Liver (tissue), 9 donors: ENCODE results near the gene COQ9. TPM values are rescaled to one million over a fixed set of nuclear protein-coding genes. Genes with fewer than 3 reads are reported as not detected.

ENCODE experiments used
- DNase-seq: peaks from one replicate; pipeline ENCODE4 v3.0.0-alpha.2; 2017; ENCODE audit warnings: low spot score
- H3K27ac ChIP-seq, 2 donors: one replicate each; pipeline ENCODE4 v1.7.0; 2013; ENCODE audit warnings: inconsistent platforms in 2 of 2, low read length in 2 of 2, control low read depth in 1 of 2, low read depth in 1 of 2, mild to moderate bottlenecking in 1 of 2
- H3K27me3 ChIP-seq, 4 donors: one replicate each; pipeline versions ENCODE4 v1.6.1 to v1.7.0; 2013; ENCODE audit warnings: low read length in 3 of 4, inconsistent platforms in 1 of 4, mild to moderate bottlenecking in 1 of 4, moderate library complexity in 1 of 4; ENCODE audit not compliant: control insufficient read depth in 4 of 4, insufficient read depth in 4 of 4
- H3K36me3 ChIP-seq, 4 donors: one replicate each; pipeline versions ENCODE4 v1.6.1 to v1.7.0; 2013; ENCODE audit warnings: low read length in 3 of 4, mild to moderate bottlenecking in 3 of 4, low read depth in 1 of 4, moderate library complexity in 1 of 4; ENCODE audit not compliant: control insufficient read depth in 4 of 4, insufficient read depth in 3 of 4
- H3K4me1 ChIP-seq, 4 donors: one replicate each; pipeline versions ENCODE4 v1.6.1 to v1.7.0; 2013; ENCODE audit warnings: low read length in 3 of 4, mild to moderate bottlenecking in 3 of 4, moderate library complexity in 1 of 4; ENCODE audit not compliant: control insufficient read depth in 4 of 4, insufficient read depth in 4 of 4
- H3K4me3 ChIP-seq, 3 donors: one replicate each; pipeline versions ENCODE4 v1.6.1 to v1.7.0; 2013; ENCODE audit warnings: low read length in 3 of 3, control low read depth in 1 of 3, low read depth in 1 of 3, mild to moderate bottlenecking in 1 of 3
- H3K9ac ChIP-seq, 2 donors: one replicate each; pipeline ENCODE4 v1.7.0; 2013; ENCODE audit warnings: low read length in 2 of 2, mild to moderate bottlenecking in 2 of 2, moderate library complexity in 2 of 2, control low read depth in 1 of 2, low read depth in 1 of 2
- H3K9me3 ChIP-seq, 4 donors: one replicate each; pipeline versions ENCODE4 v1.6.1 to v1.7.0; 2013; ENCODE audit warnings: low read length in 3 of 4; ENCODE audit not compliant: control insufficient read depth in 4 of 4
- ATF3 ChIP-seq: IDR thresholded peaks from 2 replicates; pipeline ENCODE4 v1.6.1; 2016; ENCODE audit warnings: antibody characterized with exemption
- EGR1 ChIP-seq, 2 donors: IDR thresholded peaks; 2 replicates each; pipeline ENCODE4 v1.6.1; 2016 to 2018; ENCODE audit warnings: antibody characterized with exemption in 2 of 2, low read depth in 2 of 2
- FOXA1 ChIP-seq: IDR thresholded peaks from 2 replicates; pipeline ENCODE4 v1.6.1; 2016; ENCODE audit warnings: antibody characterized with exemption
- FOXA2 ChIP-seq: IDR thresholded peaks from 2 replicates; pipeline ENCODE4 v1.6.1; 2016; ENCODE audit warnings: antibody characterized with exemption
- HNF4A ChIP-seq, 2 donors: conservative IDR thresholded peaks; 2 replicates each; pipeline ENCODE4 v1.6.1; 2016; ENCODE audit warnings: antibody characterized with exemption in 2 of 2, mild to moderate bottlenecking in 2 of 2
- HNF4G ChIP-seq: IDR thresholded peaks from 2 replicates; pipeline ENCODE4 v1.6.1; 2016; ENCODE audit warnings: antibody characterized with exemption
- JUND ChIP-seq, 2 donors: IDR thresholded peaks; 2 replicates each; pipeline ENCODE4 v1.6.1; 2016; ENCODE audit warnings: antibody characterized with exemption in 2 of 2
- NR2F2 ChIP-seq: IDR thresholded peaks from 2 replicates; pipeline ENCODE4 v1.6.1; 2016; ENCODE audit warnings: antibody characterized with exemption
- RXRA ChIP-seq, 2 donors: IDR thresholded peaks; 2 replicates each; pipeline ENCODE4 v1.6.1; 2017 to 2018; ENCODE audit warnings: antibody characterized with exemption in 2 of 2, mild to moderate bottlenecking in 1 of 2
- SP1 ChIP-seq: IDR thresholded peaks from 2 replicates; pipeline ENCODE4 v1.6.1; 2018; ENCODE audit warnings: antibody characterized with exemption, mild to moderate bottlenecking
- TAF1 ChIP-seq: conservative IDR thresholded peaks from 2 replicates; pipeline ENCODE4 v1.6.1; 2016; ENCODE audit warnings: antibody characterized with exemption, mild to moderate bottlenecking
- YY1 ChIP-seq: IDR thresholded peaks from 2 replicates; pipeline ENCODE4 v1.6.1; 2016; ENCODE audit warnings: antibody characterized with exemption, mild to moderate bottlenecking
- ZBTB33 ChIP-seq: IDR thresholded peaks from 2 replicates; pipeline ENCODE4 v1.6.1; 2016; ENCODE audit warnings: antibody characterized with exemption
- WGBS: extraction: QIAGEN DNeasy Blood & Tissue Kit; methylation state at CpG from one replicate; pipeline ENCODE4 v1.1.7; 2013; 5-methylcytosine and 5-hydroxymethylcytosine counted together
- polyA plus RNA-seq, 2 donors: library from polyadenylated mRNA; stranded (reverse) in 1 of 2; unstranded in 1 of 2; fragments of 200-250 nt in 1 of 2; fragments of >200 nt in 1 of 2; fragmentation: Nextera tagmentation in 1 of 2; extraction: Ambion mirVana in 1 of 2; gene quantifications; one replicate each; pipeline versions ENCODE4 v1.2.1 to v1.2.3, GENCODE V29; 2013 to 2015
- total RNA-seq, 2 donors: library from RNA; depleted of rRNA; stranded (reverse); fragments of >200 nt; gene quantifications; one replicate each; pipeline ENCODE4 v1.2.3, GENCODE V29; 2014
- TF ChIP-seq, protein P1 (sequence below): fragments of 150-350 bp; IDR thresholded peaks from 2 replicates; pipeline ENCODE4 v1.5.1; 2017; ENCODE audit warnings: improper control_type of control experiment, low read depth, low read length; ENCODE audit not compliant: missing input control
- TF ChIP-seq, protein P2 (sequence below): IDR thresholded peaks from 2 replicates; pipeline ENCODE4 v1.6.1; 2016; ENCODE audit warnings: antibody characterized with exemption
- TF ChIP-seq, protein P3 (sequence below): IDR thresholded peaks from 2 replicates; pipeline ENCODE4 v1.6.1; 2016; ENCODE audit warnings: antibody characterized with exemption, mild to moderate bottlenecking
- donor health status: healthy.
- donor health status: healthy.
- donor health status: healthy.
- donor health status: healthy.
- donor health status: healthy.

Gene COQ9
- total and polyA plus RNA-seq, 4 donors: 21.0 to 81.5 (median 58.0) TPM

- TF ChIP-seq YY1: no peak
- no peak for TF ChIP-seq EGR1 (IDR thresholded peaks at IDR 0.05; ENCODE audit: low read depth in 2 of 2)
Observed at GRCh38 chr16:57503366-57503765, 56.1 kb downstream of the COQ9 start (continued).

DNA sequence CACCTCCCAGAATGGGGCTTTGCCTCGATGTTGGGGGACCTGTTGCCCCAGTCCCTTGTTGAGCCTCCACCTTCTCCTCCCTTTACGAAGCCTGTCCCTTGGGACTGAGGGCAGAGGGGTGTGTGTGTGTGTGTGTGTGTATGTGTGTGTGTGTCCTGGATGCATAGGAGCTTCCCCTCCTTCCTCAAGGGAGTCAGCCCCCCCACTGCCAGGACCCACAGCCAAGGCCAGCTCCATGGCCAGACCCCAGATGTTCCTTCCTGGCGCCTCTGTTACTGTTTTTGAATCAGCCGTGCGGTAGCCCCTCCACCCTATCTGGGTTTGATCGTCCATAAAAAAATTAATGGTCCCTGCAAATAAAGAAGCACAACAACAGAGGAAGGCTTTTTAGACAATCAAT is 56.7 kb downstream of the COQ9 start:
- Histone ChIP-seq H3K27ac (no peak overlapping the region), H3K9me3 (no peaks in the 10 kb centered on the region), H3K4me3 (no peak overlapping the region), H3K4me1 (peaks cover 5 to 11% (median 7%) of the 10 kb centered on the region in 4 donors), H3K27me3 (no peaks in the 10 kb centered on the region), H3K9ac (no peak overlapping the region), H3K36me3 (no peaks in the 10 kb centered on the region)
- TF ChIP-seq, protein P1, sequence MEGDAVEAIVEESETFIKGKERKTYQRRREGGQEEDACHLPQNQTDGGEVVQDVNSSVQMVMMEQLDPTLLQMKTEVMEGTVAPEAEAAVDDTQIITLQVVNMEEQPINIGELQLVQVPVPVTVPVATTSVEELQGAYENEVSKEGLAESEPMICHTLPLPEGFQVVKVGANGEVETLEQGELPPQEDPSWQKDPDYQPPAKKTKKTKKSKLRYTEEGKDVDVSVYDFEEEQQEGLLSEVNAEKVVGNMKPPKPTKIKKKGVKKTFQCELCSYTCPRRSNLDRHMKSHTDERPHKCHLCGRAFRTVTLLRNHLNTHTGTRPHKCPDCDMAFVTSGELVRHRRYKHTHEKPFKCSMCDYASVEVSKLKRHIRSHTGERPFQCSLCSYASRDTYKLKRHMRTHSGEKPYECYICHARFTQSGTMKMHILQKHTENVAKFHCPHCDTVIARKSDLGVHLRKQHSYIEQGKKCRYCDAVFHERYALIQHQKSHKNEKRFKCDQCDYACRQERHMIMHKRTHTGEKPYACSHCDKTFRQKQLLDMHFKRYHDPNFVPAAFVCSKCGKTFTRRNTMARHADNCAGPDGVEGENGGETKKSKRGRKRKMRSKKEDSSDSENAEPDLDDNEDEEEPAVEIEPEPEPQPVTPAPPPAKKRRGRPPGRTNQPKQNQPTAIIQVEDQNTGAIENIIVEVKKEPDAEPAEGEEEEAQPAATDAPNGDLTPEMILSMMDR: no peak
- no peak for TF ChIP-seq FOXA2
- no peak for TF ChIP-seq NR2F2
- TF ChIP-seq ZBTB33: no peak
- TF ChIP-seq FOXA1: no peak
- no peak for TF ChIP-seq EGR1 (IDR thresholded peaks at IDR 0.05; ENCODE audit: low read depth in 2 of 2)
- no peak for TF ChIP-seq HNF4G
- TF ChIP-seq JUND (IDR thresholded peaks at IDR 0.05): no peak
- TF ChIP-seq HNF4A (conservative IDR thresholded peaks at IDR 0.05): no peak
- TF ChIP-seq, protein P2, sequence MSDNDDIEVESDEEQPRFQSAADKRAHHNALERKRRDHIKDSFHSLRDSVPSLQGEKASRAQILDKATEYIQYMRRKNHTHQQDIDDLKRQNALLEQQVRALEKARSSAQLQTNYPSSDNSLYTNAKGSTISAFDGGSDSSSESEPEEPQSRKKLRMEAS: no peak
- no peak for TF ChIP-seq RXRA (IDR thresholded peaks at IDR 0.05)
- no peak for TF ChIP-seq ATF3
- TF ChIP-seq, protein P3, sequence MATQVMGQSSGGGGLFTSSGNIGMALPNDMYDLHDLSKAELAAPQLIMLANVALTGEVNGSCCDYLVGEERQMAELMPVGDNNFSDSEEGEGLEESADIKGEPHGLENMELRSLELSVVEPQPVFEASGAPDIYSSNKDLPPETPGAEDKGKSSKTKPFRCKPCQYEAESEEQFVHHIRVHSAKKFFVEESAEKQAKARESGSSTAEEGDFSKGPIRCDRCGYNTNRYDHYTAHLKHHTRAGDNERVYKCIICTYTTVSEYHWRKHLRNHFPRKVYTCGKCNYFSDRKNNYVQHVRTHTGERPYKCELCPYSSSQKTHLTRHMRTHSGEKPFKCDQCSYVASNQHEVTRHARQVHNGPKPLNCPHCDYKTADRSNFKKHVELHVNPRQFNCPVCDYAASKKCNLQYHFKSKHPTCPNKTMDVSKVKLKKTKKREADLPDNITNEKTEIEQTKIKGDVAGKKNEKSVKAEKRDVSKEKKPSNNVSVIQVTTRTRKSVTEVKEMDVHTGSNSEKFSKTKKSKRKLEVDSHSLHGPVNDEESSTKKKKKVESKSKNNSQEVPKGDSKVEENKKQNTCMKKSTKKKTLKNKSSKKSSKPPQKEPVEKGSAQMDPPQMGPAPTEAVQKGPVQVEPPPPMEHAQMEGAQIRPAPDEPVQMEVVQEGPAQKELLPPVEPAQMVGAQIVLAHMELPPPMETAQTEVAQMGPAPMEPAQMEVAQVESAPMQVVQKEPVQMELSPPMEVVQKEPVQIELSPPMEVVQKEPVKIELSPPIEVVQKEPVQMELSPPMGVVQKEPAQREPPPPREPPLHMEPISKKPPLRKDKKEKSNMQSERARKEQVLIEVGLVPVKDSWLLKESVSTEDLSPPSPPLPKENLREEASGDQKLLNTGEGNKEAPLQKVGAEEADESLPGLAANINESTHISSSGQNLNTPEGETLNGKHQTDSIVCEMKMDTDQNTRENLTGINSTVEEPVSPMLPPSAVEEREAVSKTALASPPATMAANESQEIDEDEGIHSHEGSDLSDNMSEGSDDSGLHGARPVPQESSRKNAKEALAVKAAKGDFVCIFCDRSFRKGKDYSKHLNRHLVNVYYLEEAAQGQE: no peak
- WGBS: 88% methylated on average over 6 of the region's 6 CpGs
- DNase-seq: no peak

GRCh38 chr16:57504491-57504890 is 57.2 kb downstream of the COQ9 start:
- TF ChIP-seq FOXA1 (no peak), YY1 (no peak), TAF1 (no peak), ATF3 (no peak), ZBTB33 (no peak), SP1 (no peak), HNF4G (no peak)
- TF ChIP-seq, protein P2: no peak
- TF ChIP-seq, protein P1: no peak
- no peaks in the 10 kb centered on the region for H3K27me3 ChIP-seq
- no peak overlapping the region for H3K27ac ChIP-seq
- H3K4me1 ChIP-seq: peaks cover 5 to 11% (median 7%) of the 10 kb centered on the region in 4 donors
- no peaks in the 10 kb centered on the region for H3K36me3 ChIP-seq
- 70% methylated on average over 5 of the region's 5 CpGs for WGBS
- no peak for DNase-seq
- H3K9ac ChIP-seq: no peak overlapping the region
- no peak overlapping the region for H3K4me3 ChIP-seq
- H3K9me3 ChIP-seq: no peaks in the 10 kb centered on the region
